Thymus (tissue), 14 donors: ENCODE results near the gene GOLGA7B. TPM values are rescaled to one million over a fixed set of nuclear protein-coding genes. Genes with fewer than 3 reads are reported as not detected.
A peak's percentile ranks its signal among the peaks of the same experiment; 100 is the strongest.

Source experiments
- DNase-seq, 9 donors: peaks; one replicate each; pipeline ENCODE4 v3.0.0-alpha.2; 2013; ENCODE audit warnings: low spot score in 9 of 9, low read depth in 6 of 9, missing footprints in 1 of 9
- H3K27ac ChIP-seq, 2 donors: one replicate each; pipeline ENCODE4 v1.5.1; 2013; ENCODE audit warnings: control low read depth in 1 of 2, low read depth in 1 of 2, low read length in 1 of 2, mild to moderate bottlenecking in 1 of 2, moderate library complexity in 1 of 2
- H3K27me3 ChIP-seq, 2 donors: one replicate each; pipeline ENCODE4 v1.5.1; 2013; ENCODE audit warnings: low read length in 1 of 2; ENCODE audit not compliant: control insufficient read depth in 2 of 2, insufficient read depth in 1 of 2
- H3K36me3 ChIP-seq, 2 donors: one replicate each; pipeline ENCODE4 v1.5.1; 2013; ENCODE audit warnings: low read length in 1 of 2, mild to moderate bottlenecking in 1 of 2, moderate library complexity in 1 of 2; ENCODE audit not compliant: control insufficient read depth in 2 of 2, insufficient read depth in 2 of 2
- H3K4me1 ChIP-seq, 2 donors: one replicate each; pipeline ENCODE4 v1.5.1; 2013; ENCODE audit warnings: low read length in 2 of 2; ENCODE audit not compliant: control insufficient read depth in 2 of 2, insufficient read depth in 2 of 2
- H3K4me3 ChIP-seq, 2 donors: one replicate each; pipeline ENCODE4 v1.5.1; 2013; ENCODE audit warnings: low read length in 2 of 2, control low read depth in 1 of 2, mild to moderate bottlenecking in 1 of 2
- H3K9me3 ChIP-seq, 2 donors: one replicate each; pipeline ENCODE4 v1.5.1; 2013; ENCODE audit warnings: low read length in 1 of 2, mild to moderate bottlenecking in 1 of 2; ENCODE audit not compliant: control insufficient read depth in 2 of 2, insufficient read depth in 1 of 2
- WGBS: extraction: QIAGEN DNeasy Blood & Tissue Kit; methylation state at CpG from one replicate; pipeline ENCODE4 v1.1.7; 2013; 5-methylcytosine and 5-hydroxymethylcytosine counted together
- long read RNA-seq, 10 donors: transcript quantifications; one replicate each; lab custom pipeline, GENCODE V29; 2026
- polyA plus RNA-seq: library from polyadenylated mRNA; stranded (reverse); fragments of 200-250 nt; gene quantifications from one replicate; pipeline ENCODE4 v1.2.3, GENCODE V29; 2013
- total RNA-seq: library from RNA; stranded (reverse); fragments of 120-200 nt; gene quantifications from one replicate; pipeline ENCODE4 v1.2.4, GENCODE V29; 2013
- donor health status: healthy.

Gene GOLGA7B
- total RNA-seq (0.52 TPM), polyA plus RNA-seq (0.96 TPM)
- long read RNA-seq, donor 1 = 0 reads
- long read RNA-seq, donor 2 = 0 reads
- long read RNA-seq, donor 3, full-length matches to known transcripts = 2 of 2 reads
- long read RNA-seq, donor 3, partial matches to known transcripts = 0 of 2 reads
- long read RNA-seq, donor 3, other reads (novel, unspliced or antisense) = 0 of 2 reads
- long read RNA-seq, donor 4, full-length matches to known transcripts = 3 of 3 reads
- long read RNA-seq, donor 4, partial matches to known transcripts = 0 of 3 reads
- long read RNA-seq, donor 4, other reads (novel, unspliced or antisense) = 0 of 3 reads
- long read RNA-seq, donor 5, full-length matches to known transcripts = 2 of 2 reads
- long read RNA-seq, donor 5, partial matches to known transcripts = 0 of 2 reads
- long read RNA-seq, donor 5, other reads (novel, unspliced or antisense) = 0 of 2 reads
- long read RNA-seq, donor 6, full-length matches to known transcripts = 2 of 2 reads
- long read RNA-seq, donor 6, partial matches to known transcripts = 0 of 2 reads
- long read RNA-seq, donor 6, other reads (novel, unspliced or antisense) = 0 of 2 reads
- long read RNA-seq, donor 7, full-length matches to known transcripts = 1 of 1 reads
- long read RNA-seq, donor 7, partial matches to known transcripts = 0 of 1 reads
- long read RNA-seq, donor 7, other reads (novel, unspliced or antisense) = 0 of 1 reads
- long read RNA-seq, donor 8 = 0 reads
- long read RNA-seq, donor 9 = 0 reads
- long read RNA-seq, donor 10, full-length matches to known transcripts = 1 of 1 reads
- long read RNA-seq, donor 10, partial matches to known transcripts = 0 of 1 reads
- long read RNA-seq, donor 10, other reads (novel, unspliced or antisense) = 0 of 1 reads

DNA sequence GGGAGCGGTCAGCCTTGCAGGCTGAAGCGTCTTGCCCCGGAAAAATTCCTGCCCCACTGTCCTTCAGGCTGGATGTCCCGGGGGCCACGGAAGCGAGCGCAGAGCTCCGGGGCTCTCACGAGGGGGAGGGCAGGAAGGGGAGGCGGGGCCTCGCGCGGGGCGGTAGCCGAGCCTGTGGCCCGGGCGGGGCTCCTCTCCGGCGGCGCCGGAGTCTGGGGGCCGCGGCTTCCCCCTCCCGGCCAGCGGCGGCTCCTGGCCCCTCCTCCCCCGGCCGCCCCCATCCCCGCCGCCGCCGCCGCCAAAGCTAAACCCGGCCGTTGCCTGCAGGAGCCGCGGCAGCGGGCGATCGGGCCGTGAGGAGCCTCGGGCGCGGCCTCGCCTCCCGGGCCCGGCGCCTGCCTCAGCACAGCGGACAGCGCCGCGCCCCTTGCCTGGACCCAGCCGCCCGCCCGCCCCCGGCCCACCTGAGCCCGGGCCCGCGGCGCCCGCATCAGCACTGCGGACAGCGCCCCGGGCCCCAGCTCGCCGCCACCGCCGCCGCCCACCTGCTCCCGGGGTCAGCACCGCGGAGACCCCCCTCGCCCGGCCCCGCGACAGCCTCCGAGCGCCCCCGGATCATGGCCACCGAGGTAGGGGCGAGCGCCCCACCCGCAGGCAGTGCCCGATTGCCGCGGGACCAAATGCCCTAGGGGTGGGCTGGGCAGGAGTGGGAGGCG, at the start of gene GOLGA7B:
GOLGA7B (plus strand) TSS at position 157 of the 716 bp plus-strand sequence; CDS start at position 618, 461 bp downstream.
- Histone ChIP-seq H3K36me3 (no peaks in the 10 kb centered on the region), H3K27ac (no peak within 1 kb of the TSS), H3K27me3 (peaks cover 3 to 46% of the 10 kb centered on the region in 2 donors), H3K4me3 (peak within 1 kb of the TSS; percentile 48 to 61), H3K9me3 (no peaks in the 10 kb centered on the region), H3K4me1 (peaks cover 2 to 23% of the 10 kb centered on the region in 2 donors)
- DNase-seq = peak in 7 of 9 donors; percentile 18 to 70 (median 43)
- WGBS = 2% methylated on average over 87 of the region's 87 CpGs

DNA sequence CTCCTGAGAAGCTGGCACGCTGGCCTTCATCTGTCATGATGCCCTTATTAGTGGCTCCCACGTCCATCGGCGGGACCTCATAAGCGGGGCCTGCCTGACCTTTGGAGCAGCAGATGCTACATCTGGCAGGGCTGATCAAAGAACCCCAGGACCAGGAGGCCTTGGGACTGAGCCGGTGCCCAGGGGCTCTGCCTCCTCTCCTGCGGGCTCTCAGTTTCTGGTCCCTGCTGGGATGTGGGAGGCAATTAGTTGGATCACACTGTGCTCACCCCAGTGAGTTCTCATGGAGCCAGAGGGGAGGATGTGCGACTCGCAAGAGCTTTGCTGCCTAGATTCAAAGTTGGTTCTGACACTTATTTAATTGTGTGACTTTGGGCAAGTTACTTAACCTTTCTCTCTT, 49.2 kb upstream of the GOLGA7B start:
- H3K4me3 ChIP-seq = no peak overlapping the region
- DNase-seq = no peak
- no peak overlapping the region for H3K27ac ChIP-seq
- H3K36me3 ChIP-seq = no peaks in the 10 kb centered on the region
- H3K4me1 ChIP-seq = no peaks in the 10 kb centered on the region
- peaks cover 0 to 5% of the 10 kb centered on the region in 2 donors for H3K27me3 ChIP-seq
- 97% methylated on average over 9 of the region's 9 CpGs for WGBS
- peaks cover 0 to 7% of the 10 kb centered on the region in 2 donors for H3K9me3 ChIP-seq

GRCh38 chr10:97801422-97801821, 48.2 kb upstream of the GOLGA7B start:
- H3K27me3 ChIP-seq = peaks cover 0 to 7% of the 10 kb centered on the region in 2 donors
- 83% methylated on average over 5 of the region's 5 CpGs for WGBS
- H3K9me3 ChIP-seq = peaks cover 0 to 7% of the 10 kb centered on the region in 2 donors
- no peaks in the 10 kb centered on the region for H3K4me1 ChIP-seq
- H3K4me3 ChIP-seq = no peak overlapping the region
- no peak for DNase-seq
- no peak overlapping the region for H3K27ac ChIP-seq
- no peaks in the 10 kb centered on the region for H3K36me3 ChIP-seq

DNA sequence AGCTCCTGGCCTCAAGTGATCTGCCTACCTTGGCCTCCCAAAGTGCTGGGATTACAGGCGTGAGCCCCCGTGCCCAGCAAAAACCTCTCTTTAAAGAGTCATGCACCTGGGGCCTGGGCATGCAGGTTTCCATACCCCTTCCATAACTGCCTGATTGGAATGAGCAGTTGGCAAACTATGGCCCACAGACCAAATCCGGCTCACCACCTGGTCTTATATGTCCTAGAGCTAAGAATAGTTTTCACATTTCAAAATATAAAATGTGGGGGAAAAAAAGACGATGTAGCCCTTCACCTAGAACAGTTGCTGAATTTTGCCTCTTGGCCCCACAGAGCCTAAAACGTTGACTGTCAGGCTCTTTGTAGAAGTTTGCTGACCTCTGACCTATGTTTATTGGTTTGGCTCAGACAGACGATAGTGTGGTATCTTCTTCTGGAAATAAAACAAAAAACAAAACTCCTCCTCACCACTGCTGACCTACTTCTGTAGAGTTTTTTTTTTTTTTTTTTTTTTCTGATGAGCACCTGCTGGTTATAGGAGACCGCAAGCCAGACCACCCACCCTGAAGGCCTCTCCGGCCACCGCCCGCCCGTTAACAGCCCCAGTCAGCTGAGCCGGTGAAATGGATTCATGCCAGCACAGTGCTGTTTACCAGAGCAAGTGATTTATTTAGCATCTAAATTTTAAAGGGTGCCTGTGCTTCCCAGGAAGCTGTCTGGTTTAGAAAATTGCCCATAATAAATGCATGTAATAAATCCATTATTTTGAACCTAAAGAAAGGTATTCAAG, 44.4 kb upstream of the GOLGA7B start:
- no peak for DNase-seq
- Histone ChIP-seq H3K4me1 (no peaks in the 10 kb centered on the region), H3K36me3 (no peaks in the 10 kb centered on the region), H3K4me3 (no peak overlapping the region), H3K9me3 (no peaks in the 10 kb centered on the region), H3K27ac (no peak overlapping the region), H3K27me3 (peaks cover 0 to 7% of the 10 kb centered on the region in 2 donors)
- WGBS = 89% methylated on average over 12 of the region's 12 CpGs

GRCh38 chr10:97805949-97806348, 43.7 kb upstream of the GOLGA7B start:
- 89% methylated on average over 6 of the region's 6 CpGs for WGBS
- Histone ChIP-seq H3K4me1 (no peaks in the 10 kb centered on the region), H3K27ac (no peak overlapping the region)

DNA sequence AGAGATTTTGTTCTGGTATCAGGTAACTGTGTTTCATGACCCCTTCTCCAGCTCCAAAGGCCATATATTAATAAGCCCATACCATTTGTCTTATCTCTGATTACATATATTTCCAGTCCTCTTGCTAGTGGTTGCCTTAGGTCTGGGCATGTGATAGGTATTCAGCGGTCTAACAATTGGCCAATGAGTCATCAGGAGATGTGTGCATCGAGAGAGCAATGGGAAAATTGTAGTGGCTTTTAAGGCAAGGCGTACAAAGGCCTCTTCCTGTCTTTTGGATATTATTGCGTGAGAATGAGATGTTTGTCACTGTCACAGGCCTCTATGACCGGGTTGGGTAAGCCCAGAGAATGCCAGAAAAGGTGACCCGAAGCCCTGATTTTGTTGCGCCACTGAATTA, 39.2 kb upstream of the GOLGA7B start:
- H3K9me3 ChIP-seq = no peaks in the 10 kb centered on the region
- H3K27me3 ChIP-seq = peaks cover 0 to 3% of the 10 kb centered on the region in 2 donors
- H3K27ac ChIP-seq = no peak overlapping the region
- WGBS = 82% methylated on average over 7 of the region's 7 CpGs
- no peaks in the 10 kb centered on the region for H3K36me3 ChIP-seq
- no peaks in the 10 kb centered on the region for H3K4me1 ChIP-seq
- no peak overlapping the region for H3K4me3 ChIP-seq
- no peak for DNase-seq

More at GRCh38 chr10:97805949-97806348, 43.7 kb upstream of the GOLGA7B start:
- Histone ChIP-seq H3K9me3 (no peaks in the 10 kb centered on the region), H3K4me3 (no peak overlapping the region), H3K36me3 (no peaks in the 10 kb centered on the region), H3K27me3 (peaks cover 0 to 7% of the 10 kb centered on the region in 2 donors)
- DNase-seq = no peak

GRCh38 chr10:97811958-97812357, 37.7 kb upstream of the GOLGA7B start:
- Histone ChIP-seq H3K9me3 (no peaks in the 10 kb centered on the region), H3K27me3 (peaks cover 0 to 3% of the 10 kb centered on the region in 2 donors), H3K36me3 (no peaks in the 10 kb centered on the region), H3K4me1 (no peaks in the 10 kb centered on the region), H3K4me3 (no peak overlapping the region), H3K27ac (no peak overlapping the region)
- no peak for DNase-seq
- 68% methylated on average over 3 of the region's 3 CpGs for WGBS

- H3K36me3 ChIP-seq = no peaks in the 10 kb centered on the region
Observed at GRCh38 chr10:97812696-97813095, 36.9 kb upstream of the GOLGA7B start.

More at GRCh38 chr10:97812696-97813095, 36.9 kb upstream of the GOLGA7B start:
- H3K27ac ChIP-seq = no peak overlapping the region
- WGBS = 85% methylated on average over 8 of the region's 8 CpGs
- DNase-seq = no peak
- no peaks in the 10 kb centered on the region for H3K4me1 ChIP-seq
- no peak overlapping the region for H3K4me3 ChIP-seq
- no peaks in the 10 kb centered on the region for H3K9me3 ChIP-seq
- peaks cover 0 to 3% of the 10 kb centered on the region in 2 donors for H3K27me3 ChIP-seq
